ENCODE measurements around the gene ZNF653.
"Not testable (repeated sequence)": the region's sequence is repeated elsewhere in the genome, so short reads cannot be mapped to it uniquely, and the experiment has no call there.

The ZNF653 gene

DNA sequence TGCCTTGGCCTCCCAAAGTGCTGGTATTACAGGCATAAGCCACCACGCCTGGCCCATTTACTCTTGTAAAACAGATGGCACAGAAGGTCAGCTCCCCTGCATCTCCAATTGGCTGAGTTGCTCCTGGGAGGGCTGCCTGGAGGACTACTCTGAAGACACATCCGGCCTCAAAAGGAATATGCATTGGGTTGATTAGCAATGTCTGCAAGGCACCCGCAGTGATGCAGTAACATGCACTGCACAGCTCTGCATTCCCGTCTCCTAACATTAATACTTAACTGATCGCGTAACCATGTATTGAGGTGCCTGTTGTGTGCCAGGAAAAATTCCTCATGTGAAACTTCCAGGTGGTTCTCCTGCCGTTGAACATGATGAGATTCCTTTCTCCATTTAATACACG lies 29.8 kb downstream of the ZNF653 start:
- TF ChIP-seq, protein P1, sequence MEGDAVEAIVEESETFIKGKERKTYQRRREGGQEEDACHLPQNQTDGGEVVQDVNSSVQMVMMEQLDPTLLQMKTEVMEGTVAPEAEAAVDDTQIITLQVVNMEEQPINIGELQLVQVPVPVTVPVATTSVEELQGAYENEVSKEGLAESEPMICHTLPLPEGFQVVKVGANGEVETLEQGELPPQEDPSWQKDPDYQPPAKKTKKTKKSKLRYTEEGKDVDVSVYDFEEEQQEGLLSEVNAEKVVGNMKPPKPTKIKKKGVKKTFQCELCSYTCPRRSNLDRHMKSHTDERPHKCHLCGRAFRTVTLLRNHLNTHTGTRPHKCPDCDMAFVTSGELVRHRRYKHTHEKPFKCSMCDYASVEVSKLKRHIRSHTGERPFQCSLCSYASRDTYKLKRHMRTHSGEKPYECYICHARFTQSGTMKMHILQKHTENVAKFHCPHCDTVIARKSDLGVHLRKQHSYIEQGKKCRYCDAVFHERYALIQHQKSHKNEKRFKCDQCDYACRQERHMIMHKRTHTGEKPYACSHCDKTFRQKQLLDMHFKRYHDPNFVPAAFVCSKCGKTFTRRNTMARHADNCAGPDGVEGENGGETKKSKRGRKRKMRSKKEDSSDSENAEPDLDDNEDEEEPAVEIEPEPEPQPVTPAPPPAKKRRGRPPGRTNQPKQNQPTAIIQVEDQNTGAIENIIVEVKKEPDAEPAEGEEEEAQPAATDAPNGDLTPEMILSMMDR (IDR thresholded peaks at IDR 0.05; ENCODE audit: low read depth, low read length, missing control alignments): no peak
- no peak overlapping the region for H3K4me3 ChIP-seq (replicated peaks; ENCODE audit: low read depth, low read length)
- DNase-seq (ENCODE audit: extremely low read depth, low read depth): no peak

DNA sequence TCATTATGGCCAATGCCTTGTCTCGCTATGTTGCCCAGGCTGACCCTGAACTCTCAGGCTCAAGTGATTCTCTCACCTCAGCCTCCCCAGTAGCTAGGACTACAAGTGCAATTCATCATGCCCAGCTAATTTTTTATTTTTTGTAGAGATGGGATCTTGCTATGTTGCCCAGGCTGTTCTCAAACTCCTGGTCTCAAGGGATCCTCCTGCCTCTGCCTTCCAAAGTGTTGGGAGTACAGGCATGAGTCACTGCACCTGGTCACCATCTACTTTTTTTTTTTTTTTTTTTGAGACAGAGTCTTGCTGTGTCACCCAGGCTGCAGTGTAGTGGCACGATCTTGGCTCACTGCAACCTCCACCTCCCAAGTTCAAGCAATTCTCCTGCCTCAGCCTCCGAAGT lies 30.3 kb downstream of the ZNF653 start:
- DNase-seq (ENCODE audit: extremely low read depth, low read depth): not testable (repeated sequence)

DNA sequence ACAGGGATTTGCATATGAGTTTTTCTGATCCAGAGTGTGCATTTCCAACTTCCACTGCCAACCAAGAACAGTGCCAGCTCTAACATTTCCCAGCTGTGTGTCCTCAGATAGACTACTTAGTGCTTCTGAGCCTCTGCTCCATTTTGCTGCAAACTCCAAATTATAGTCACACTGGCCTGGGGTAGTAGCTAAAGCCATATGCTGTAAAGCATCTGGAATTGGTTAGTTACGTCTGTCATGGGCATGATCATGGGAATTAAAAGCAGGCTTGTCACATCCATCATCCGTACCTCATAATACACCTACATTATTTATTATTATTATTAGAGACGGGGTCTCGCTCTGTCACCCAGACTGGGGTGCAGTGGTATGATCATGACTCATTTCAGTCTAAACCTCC lies 31.9 kb downstream of the ZNF653 start:
- no peak overlapping the region for H3K4me3 ChIP-seq (replicated peaks; ENCODE audit: low read depth, low read length)
- DNase-seq (ENCODE audit: extremely low read depth, low read depth): no peak
- TF ChIP-seq, protein P1 (IDR thresholded peaks at IDR 0.05; ENCODE audit: low read depth, low read length, missing control alignments): no peak

More for the DNA sequence above, 30.3 kb downstream of the ZNF653 start:
- not testable (repeated sequence) for H3K4me3 ChIP-seq (replicated peaks; ENCODE audit: low read depth, low read length)

DNA sequence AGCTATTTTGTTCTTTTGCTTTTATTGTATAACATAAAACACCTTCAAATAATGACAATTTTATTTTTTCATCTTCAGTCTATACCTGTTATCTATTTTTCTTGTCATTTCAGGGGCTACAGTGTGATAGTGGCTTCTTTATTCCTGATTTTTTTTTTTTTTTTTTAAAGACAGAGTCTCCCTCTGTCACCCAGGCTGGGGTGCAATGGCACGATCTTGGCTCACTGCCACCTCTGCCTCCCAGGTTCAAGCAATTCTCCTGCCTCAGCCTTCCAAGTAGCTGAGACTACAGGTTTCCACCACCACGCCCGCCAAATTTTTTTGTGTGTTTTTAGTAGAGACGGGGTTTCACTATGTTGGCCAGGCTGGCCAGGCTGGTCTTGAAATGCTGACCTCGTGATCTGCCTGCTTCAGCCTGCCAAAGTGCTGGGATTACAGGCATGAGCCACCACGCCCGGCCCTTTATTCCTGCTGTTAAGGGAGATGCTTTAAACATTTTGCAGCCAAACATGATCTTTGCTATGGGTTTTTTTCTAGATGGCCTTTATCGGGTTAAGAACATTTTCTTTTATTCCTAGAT lies 37.3 kb downstream of the ZNF653 start:
- DNase-seq (ENCODE audit: extremely low read depth, low read depth); H3K4me3 ChIP-seq (replicated peaks; ENCODE audit: low read depth, low read length): not testable (repeated sequence)

DNA sequence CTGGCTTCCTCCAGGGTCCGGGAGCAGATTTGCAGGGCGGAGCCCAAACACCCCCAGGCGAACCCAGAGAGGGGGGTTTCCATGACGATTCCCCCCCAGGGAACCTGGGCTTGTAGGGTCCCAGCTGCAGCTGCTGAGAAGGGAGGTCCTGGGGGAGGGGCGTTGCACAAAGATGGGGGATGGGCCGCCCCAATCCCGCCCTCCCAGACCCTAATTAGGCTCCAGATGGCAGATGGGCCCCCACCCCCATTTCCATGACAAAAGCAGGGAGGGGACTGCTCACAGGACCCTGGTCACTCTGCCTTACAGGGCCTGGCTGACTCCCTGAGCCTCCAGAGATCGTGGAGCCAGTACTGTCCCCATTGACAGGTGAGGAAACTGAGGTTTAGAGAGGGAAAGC lies 40.0 kb downstream of the ZNF653 start:
- TF ChIP-seq, protein P1 (IDR thresholded peaks at IDR 0.05; ENCODE audit: low read depth, low read length, missing control alignments): no peak
- DNase-seq (ENCODE audit: extremely low read depth, low read depth): no peak
- H3K4me3 ChIP-seq (replicated peaks; ENCODE audit: low read depth, low read length): no peak overlapping the region

DNA sequence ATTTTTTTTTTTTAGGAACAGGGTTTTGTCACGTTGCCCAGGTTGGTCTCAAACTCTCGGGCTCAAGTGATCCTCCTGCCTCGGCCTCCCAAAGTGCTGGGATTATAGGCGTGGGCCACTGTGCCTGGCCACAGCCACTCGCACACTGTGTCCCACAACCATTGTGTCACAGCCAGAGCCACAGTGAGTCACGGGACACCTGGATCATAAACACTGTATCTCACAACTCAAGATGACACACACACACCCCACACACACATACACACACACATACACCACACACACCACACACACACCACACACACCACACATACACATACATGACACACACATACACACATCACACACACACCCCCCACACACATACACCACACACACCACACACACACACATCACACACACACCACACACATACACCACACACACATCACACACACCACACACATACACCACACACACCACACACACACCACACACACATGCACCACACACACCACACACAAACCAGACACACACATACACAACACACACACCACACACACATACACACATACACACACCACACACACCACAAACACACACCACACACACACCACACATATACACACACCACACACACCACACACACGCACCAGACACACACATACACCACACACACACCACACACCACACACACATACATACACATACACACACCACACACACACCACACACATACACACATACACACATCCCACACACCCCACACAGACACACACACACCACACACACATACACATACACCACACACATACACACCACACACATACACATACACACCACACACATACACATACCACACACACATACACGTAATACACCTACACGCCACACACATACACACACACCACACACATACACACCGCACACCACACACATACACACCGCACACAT lies 41.0 kb downstream of the ZNF653 start:
- DNase-seq (ENCODE audit: extremely low read depth, low read depth): no peak
- H3K4me3 ChIP-seq (replicated peaks; ENCODE audit: low read depth, low read length): no peak overlapping the region
- TF ChIP-seq, protein P1 (IDR thresholded peaks at IDR 0.05; ENCODE audit: low read depth, low read length, missing control alignments): no peak

DNA sequence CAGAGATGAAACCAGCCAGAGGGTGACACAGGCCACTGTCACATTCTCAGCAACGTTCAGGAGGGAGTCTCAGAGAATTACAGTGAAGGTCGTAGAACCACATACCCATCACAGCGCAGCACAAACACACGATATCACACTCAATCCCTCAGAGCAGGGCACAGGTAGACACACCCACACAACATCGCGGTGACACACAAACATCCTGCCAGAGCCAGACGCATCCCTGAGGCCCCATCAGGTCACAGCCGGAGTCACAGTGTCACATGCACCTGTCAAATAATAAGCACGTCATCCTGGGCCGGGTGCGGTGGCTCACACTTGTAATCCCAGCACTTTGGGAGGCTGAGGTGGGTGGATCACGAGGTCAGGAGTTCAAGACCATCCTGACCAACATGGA lies 42.2 kb downstream of the ZNF653 start:
- TF ChIP-seq, protein P1 (IDR thresholded peaks at IDR 0.05; ENCODE audit: low read depth, low read length, missing control alignments): no peak
- H3K4me3 ChIP-seq (replicated peaks; ENCODE audit: low read depth, low read length): no peak overlapping the region
- no peak for DNase-seq (ENCODE audit: extremely low read depth, low read depth)
